Mesendoderm (in vitro differentiated cells): ENCODE data around the gene MORN1.

Source experiments
- DNase-seq: peaks from one replicate; pipeline ENCODE4 v3.0.0; 2013
- H2AK5ac ChIP-seq: 2 replicates; pipeline ENCODE4 v1.6.1; 2013; ENCODE audit warnings: low read length, inconsistent platforms
- H2BK120ac ChIP-seq: 2 replicates; pipeline ENCODE4 v1.6.1; 2013; ENCODE audit warnings: low read depth, mild to moderate bottlenecking, low read length, moderate library complexity, mixed read lengths
- H2BK15ac ChIP-seq: replicated peaks from 2 replicates; pipeline ENCODE4 v1.6.1; 2013; ENCODE audit warnings: low read depth, mild to moderate bottlenecking, moderate library complexity
- H2BK5ac ChIP-seq: 2 replicates; pipeline ENCODE4 v1.6.1; 2013; ENCODE audit warnings: low read length, inconsistent platforms
- H3K18ac ChIP-seq: 2 replicates; pipeline ENCODE4 v1.6.1; 2013; ENCODE audit warnings: mild to moderate bottlenecking, low read length, mixed read lengths
- H3K23ac ChIP-seq: one replicate; pipeline ENCODE4 v1.6.1; 2013; ENCODE audit warnings: low read length
- H3K27ac ChIP-seq: 2 replicates; pipeline ENCODE4 v1.5.1; 2013; ENCODE audit warnings: low read depth, mild to moderate bottlenecking, inconsistent platforms, low read length, moderate library complexity
- H3K27me3 ChIP-seq: 2 replicates; pipeline ENCODE4 v1.6.1; 2013; ENCODE audit warnings: low read length, control low read depth, mild to moderate bottlenecking, inconsistent platforms; ENCODE audit not compliant: insufficient read depth, poor library complexity
- H3K36me3 ChIP-seq: 2 replicates; pipeline ENCODE4 v1.6.1; 2013; ENCODE audit warnings: low read length, inconsistent platforms; ENCODE audit not compliant: control insufficient read depth, insufficient read depth
- H3K4ac ChIP-seq: one replicate; pipeline ENCODE4 v1.6.1; 2013; ENCODE audit warnings: low read depth, mild to moderate bottlenecking, low read length, moderate library complexity
- H3K4me1 ChIP-seq: 2 replicates; pipeline ENCODE4 v1.6.1; 2013; ENCODE audit warnings: low read depth, low read length, inconsistent platforms; ENCODE audit not compliant: control insufficient read depth
- H3K4me2 ChIP-seq: 2 replicates; pipeline ENCODE4 v1.6.1; 2013; ENCODE audit warnings: low read length
- H3K4me3 ChIP-seq: 2 replicates; pipeline ENCODE4 v1.5.1; 2013; ENCODE audit warnings: mild to moderate bottlenecking, low read length
- H3K56ac ChIP-seq: one replicate; pipeline ENCODE4 v1.6.1; 2013; ENCODE audit warnings: low read length
- H3K79me1 ChIP-seq: 2 replicates; pipeline ENCODE4 v1.6.1; 2013; ENCODE audit warnings: low read length, inconsistent platforms
- H3K79me2 ChIP-seq: 2 replicates; pipeline ENCODE4 v1.6.1; 2013; ENCODE audit warnings: mild to moderate bottlenecking, low read length; ENCODE audit not compliant: control insufficient read depth, insufficient read depth
- H3K9ac ChIP-seq: 2 replicates; pipeline ENCODE4 v1.6.1; 2013; ENCODE audit warnings: low read length, inconsistent platforms
- H4K5ac ChIP-seq: one replicate; pipeline ENCODE4 v1.6.1; 2013; ENCODE audit warnings: low read length
- H4K8ac ChIP-seq: one replicate; pipeline ENCODE4 v1.6.1; 2013; ENCODE audit warnings: low read depth, mild to moderate bottlenecking, control low read depth, low read length, moderate library complexity
- WGBS: extraction: QIAGEN DNeasy Blood & Tissue Kit; methylation state at CpG from one replicate; pipeline ENCODE4 v1.1.7; 2013; ENCODE audit warnings: low lambda C conversion rate, missing lambda C conversion rate; ENCODE audit not compliant: insufficient coverage; ENCODE audit errors: extremely low coverage; 5-methylcytosine and 5-hydroxymethylcytosine counted together

Gene MORN1

DNA sequence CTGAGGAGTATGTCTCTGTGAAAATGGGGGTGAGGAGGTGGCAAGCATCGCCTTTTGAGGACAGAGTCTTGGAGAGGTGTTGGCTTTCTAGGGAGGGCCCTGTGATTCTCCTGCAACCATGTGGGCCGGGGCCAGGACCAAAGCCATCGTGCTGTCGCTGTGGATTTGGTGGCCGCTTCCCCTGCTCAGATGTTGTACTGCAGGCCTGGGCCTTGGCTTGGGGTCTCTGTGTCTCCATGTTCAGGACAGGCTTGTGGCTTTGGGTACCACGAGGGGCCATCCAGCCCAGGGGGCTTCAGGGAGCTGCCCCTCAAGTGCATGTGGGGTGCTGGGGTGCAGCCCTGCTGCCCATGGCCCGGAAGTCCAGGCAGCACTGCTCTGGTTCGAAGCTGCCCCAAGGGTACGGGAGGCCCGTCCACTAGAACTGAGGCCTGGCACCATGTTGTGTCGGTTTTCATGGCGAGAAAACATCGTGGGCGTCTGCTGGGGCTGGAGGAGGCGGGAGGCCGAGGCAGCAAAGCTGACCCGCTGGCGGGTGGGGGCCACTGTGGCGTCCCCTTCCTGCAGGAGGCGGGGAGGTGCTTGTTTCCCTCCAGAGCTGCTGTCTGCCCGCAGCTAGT, 107.9 kb downstream of the MORN1 start:
- Histone ChIP-seq H3K4ac (no peak overlapping the region), H2AK5ac (no peak overlapping the region), H3K18ac (no peak overlapping the region), H3K56ac (no peak overlapping the region), H4K8ac (no peak overlapping the region), H3K23ac (no peak overlapping the region), H3K36me3 (no peaks in the 10 kb centered on the region), H3K4me1 (peaks cover 9% of the 10 kb centered on the region), H3K4me2 (no peak overlapping the region), H3K27me3 (no peaks in the 10 kb centered on the region), H3K27ac (no peak overlapping the region), H3K79me2 (peaks cover 54% of the 10 kb centered on the region), H3K4me3 (no peak overlapping the region), H2BK15ac (no peak overlapping the region), H2BK120ac (no peak overlapping the region), H4K5ac (no peak overlapping the region), H3K79me1 (peaks cover 16% of the 10 kb centered on the region), H2BK5ac (no peak overlapping the region), H3K9ac (no peak overlapping the region)
- DNase-seq: no peak
- WGBS: no CpG with 5 or more reads among the region's 21 CpGs

DNA sequence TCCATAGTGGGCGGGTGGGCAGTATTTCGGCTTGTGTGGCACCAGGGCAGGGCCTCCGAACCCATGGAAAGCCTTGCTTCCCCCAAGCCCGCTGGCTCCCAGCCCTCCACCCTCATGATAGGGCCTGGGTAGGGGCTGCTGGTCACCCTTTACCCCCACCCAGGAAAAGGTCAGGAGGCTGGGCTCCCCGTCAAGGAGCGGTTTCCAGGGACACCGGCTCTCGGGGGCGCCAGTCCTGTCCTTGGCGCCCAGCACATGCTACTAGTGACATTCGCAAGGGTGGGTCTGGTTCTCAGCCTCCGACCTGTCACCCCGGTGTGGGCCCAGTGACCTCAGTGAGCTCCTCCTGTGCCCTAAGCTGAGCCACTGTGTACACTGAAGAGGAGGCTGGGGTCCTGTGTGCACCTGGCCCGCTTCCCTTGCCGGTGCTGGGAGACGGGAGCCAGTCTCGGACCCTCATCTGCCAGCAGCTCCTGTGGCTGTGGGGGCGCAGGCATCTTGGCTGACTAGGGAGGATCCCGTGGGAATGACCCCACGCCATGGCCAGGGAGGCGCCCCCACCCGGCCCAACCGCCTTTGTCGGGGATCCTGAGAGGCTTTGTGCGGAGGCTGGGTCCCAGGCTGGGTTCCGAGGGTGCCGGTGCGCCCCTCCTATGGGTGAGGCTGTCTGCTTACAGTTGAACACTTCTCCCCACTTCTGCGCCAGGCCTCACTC, 108.6 kb downstream of the MORN1 start:
- no peak overlapping the region for H2AK5ac ChIP-seq
- H3K4me1 ChIP-seq: peaks cover 15% of the 10 kb centered on the region
- H3K27me3 ChIP-seq: no peaks in the 10 kb centered on the region
- no peak overlapping the region for H3K9ac ChIP-seq
- H3K56ac ChIP-seq: no peak overlapping the region
- H3K23ac ChIP-seq: no peak overlapping the region
- H3K18ac ChIP-seq: no peak overlapping the region
- peaks cover 15% of the 10 kb centered on the region for H3K79me1 ChIP-seq
- H3K4ac ChIP-seq: no peak overlapping the region
- H3K36me3 ChIP-seq: no peaks in the 10 kb centered on the region
- no peak overlapping the region for H2BK120ac ChIP-seq
- no peak for DNase-seq
- WGBS: no CpG with 5 or more reads among the region's 29 CpGs
- H3K4me3 ChIP-seq: no peak overlapping the region
- H4K5ac ChIP-seq: no peak overlapping the region
- H2BK15ac ChIP-seq: no peak overlapping the region
- H3K79me2 ChIP-seq: peaks cover 56% of the 10 kb centered on the region
- H3K4me2 ChIP-seq: no peak overlapping the region
- no peak overlapping the region for H2BK5ac ChIP-seq
- no peak overlapping the region for H3K27ac ChIP-seq
- no peak overlapping the region for H4K8ac ChIP-seq

DNA sequence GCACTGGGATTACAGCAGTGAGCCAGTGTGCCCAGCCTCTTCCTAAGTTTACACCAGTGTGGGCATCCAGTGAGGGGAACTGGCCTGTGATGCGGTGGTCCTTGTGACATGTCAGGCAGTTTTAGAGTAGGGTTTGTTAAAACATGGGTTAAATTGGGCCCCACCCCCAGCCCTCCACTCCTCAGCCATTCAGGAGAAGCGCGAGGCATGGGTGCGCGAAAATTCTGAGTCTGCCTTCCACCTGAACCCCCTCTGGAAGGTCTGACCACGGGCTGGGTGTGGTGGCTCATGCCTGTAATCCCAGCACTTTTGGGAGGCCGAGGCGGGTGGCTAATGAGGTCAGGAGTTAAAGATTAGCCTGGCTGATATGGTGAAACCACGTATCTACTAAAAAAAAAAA, 111.5 kb downstream of the MORN1 start:
- peak overlapping the region; percentile 37 for H3K4ac ChIP-seq
- peak overlapping the region; percentile 35 for H3K18ac ChIP-seq
- H2BK15ac ChIP-seq: no peak overlapping the region
- H3K79me2 ChIP-seq: peaks cover 64% of the 10 kb centered on the region
- H3K23ac ChIP-seq: no peak overlapping the region
- peak overlapping the region; percentile 78 for H3K27ac ChIP-seq
- no peak overlapping the region for H3K4me3 ChIP-seq
- H3K36me3 ChIP-seq: no peaks in the 10 kb centered on the region
- no peak for DNase-seq
- no CpG with 5 or more reads among the region's 9 CpGs for WGBS
- H3K4me2 ChIP-seq: no peak overlapping the region
- H4K5ac ChIP-seq: no peak overlapping the region
- no peak overlapping the region for H2AK5ac ChIP-seq
- H2BK5ac ChIP-seq: peak overlapping the region; percentile 87
- H3K56ac ChIP-seq: peak overlapping the region; percentile 88
- H4K8ac ChIP-seq: no peak overlapping the region
- H3K27me3 ChIP-seq: no peaks in the 10 kb centered on the region
- H3K9ac ChIP-seq: peak overlapping the region; percentile 56
- peak overlapping the region; percentile 3 for H2BK120ac ChIP-seq
- peaks cover 13% of the 10 kb centered on the region for H3K79me1 ChIP-seq
- H3K4me1 ChIP-seq: peaks cover 16% of the 10 kb centered on the region

DNA sequence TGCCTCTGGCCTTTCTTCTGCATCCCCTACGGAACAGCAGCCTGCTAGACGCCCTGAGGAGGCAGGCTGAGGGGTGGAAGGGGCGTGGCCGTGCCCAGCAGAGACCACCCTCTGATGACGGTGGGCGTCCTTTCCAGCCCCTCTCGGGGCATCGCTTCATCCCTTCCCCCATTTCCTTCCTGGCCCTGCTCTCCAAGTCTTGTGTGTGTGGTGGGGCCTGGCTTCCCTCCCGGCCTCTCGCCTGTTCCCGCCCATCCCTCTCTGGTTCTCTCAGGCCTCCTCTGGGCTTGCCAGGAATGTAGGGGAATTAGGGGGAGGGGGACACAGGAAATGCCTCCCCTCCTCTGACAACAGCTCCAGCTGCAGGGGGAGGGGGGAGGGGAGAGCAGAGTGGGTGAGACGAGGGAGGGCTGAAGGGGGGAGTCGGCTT, 112.1 kb downstream of the MORN1 start:
- H2BK120ac ChIP-seq: no peak overlapping the region
- peaks cover 13% of the 10 kb centered on the region for H3K79me1 ChIP-seq
- peaks cover 16% of the 10 kb centered on the region for H3K4me1 ChIP-seq
- H3K79me2 ChIP-seq: peaks cover 65% of the 10 kb centered on the region
- no peak overlapping the region for H3K4me3 ChIP-seq
- no peaks in the 10 kb centered on the region for H3K36me3 ChIP-seq
- DNase-seq: peak; percentile 100
- peak overlapping the region; percentile 88 for H3K56ac ChIP-seq
- no peak overlapping the region for H3K23ac ChIP-seq
- H4K8ac ChIP-seq: no peak overlapping the region
- WGBS: no CpG with 5 or more reads among the region's 13 CpGs
- no peak overlapping the region for H2AK5ac ChIP-seq
- H3K9ac ChIP-seq: peak overlapping the region; percentile 56
- peak overlapping the region; percentile 80 for H3K27ac ChIP-seq
- H3K18ac ChIP-seq: peak overlapping the region; percentile 35
- no peak overlapping the region for H4K5ac ChIP-seq
- no peak overlapping the region for H3K4me2 ChIP-seq
- no peak overlapping the region for H2BK15ac ChIP-seq
- H3K27me3 ChIP-seq: no peaks in the 10 kb centered on the region
- H2BK5ac ChIP-seq: peak overlapping the region; percentile 29
- peak overlapping the region; percentile 17 for H3K4ac ChIP-seq

DNA sequence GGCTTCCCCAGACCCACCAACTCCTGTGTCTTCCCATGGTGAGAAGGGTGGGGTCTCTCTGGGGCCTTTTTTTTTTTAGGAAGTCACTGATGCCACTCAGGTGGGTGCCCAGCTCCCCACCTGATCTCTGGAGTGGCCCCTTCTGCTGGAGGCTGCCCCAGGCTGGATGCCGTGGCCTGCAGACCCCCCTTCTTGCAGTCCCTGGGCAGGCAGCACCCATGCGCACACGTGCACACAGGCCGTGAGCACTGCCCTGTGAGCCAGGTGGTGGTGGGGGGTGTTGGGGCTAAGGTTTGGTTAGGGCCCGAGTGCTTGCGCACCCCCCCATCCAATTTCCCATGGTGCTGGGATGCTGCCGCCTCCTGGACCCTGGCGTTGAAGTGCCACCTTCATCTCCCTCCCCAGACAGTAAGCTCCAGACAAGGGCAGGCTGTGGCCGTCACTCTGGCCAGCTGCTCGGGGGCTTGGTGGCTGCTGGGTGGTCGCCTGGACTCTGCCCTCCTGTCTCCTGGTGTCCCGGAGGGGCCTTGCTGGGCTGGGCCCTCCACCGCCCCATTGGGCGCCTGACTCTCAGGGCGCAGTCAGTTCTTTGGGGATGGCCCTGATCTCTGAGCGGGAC, 112.7 kb downstream of the MORN1 start:
- Histone ChIP-seq H4K8ac (no peak overlapping the region), H3K27ac (peak overlapping the region; percentile 80), H3K56ac (peak overlapping the region; percentile 85), H3K4me2 (no peak overlapping the region), H2AK5ac (peak overlapping the region; percentile 2), H3K18ac (peak overlapping the region; percentile 22), H3K79me1 (peaks cover 14% of the 10 kb centered on the region), H3K27me3 (no peaks in the 10 kb centered on the region), H2BK120ac (no peak overlapping the region), H4K5ac (no peak overlapping the region), H3K79me2 (peaks cover 65% of the 10 kb centered on the region), H3K4me3 (no peak overlapping the region), H3K4ac (peak overlapping the region; percentile 57), H3K23ac (peak overlapping the region; percentile 85), H3K4me1 (peaks cover 16% of the 10 kb centered on the region), H2BK5ac (peak overlapping the region; percentile 84), H3K36me3 (no peaks in the 10 kb centered on the region), H3K9ac (peak overlapping the region; percentile 56), H2BK15ac (no peak overlapping the region)
- WGBS: no CpG with 5 or more reads among the region's 16 CpGs
- no peak for DNase-seq
